GM23338 (cell line): Measurements from ENCODE around the gene CGNL1.

Experiments
- CREB1 ChIP-seq: fragments of 250-450 bp; sonication (Bioruptor Pico); IDR thresholded peaks from 2 replicates; pipeline ENCODE4 v1.5.0; 2020; ENCODE audit warnings: low read depth, mild to moderate bottlenecking, moderate library complexity
- CTCF ChIP-seq, 2 experiments: fragments of 200-600 bp in 1 of 2; sonication (generic) in 1 of 2; conservative IDR thresholded peaks; 2 replicates each; pipeline versions ENCODE4 v1.5.1 to v1.6.1; 2016 to 2017; ENCODE audit warnings: antibody characterized with exemption in 2 of 2, low read depth in 2 of 2, mild to moderate bottlenecking in 2 of 2, moderate library complexity in 1 of 2
- EZH2 ChIP-seq: fragments of 200-600 bp; sonication (generic); IDR thresholded peaks from one replicate; pipeline ENCODE4 v1.8.0; 2017; ENCODE audit warnings: antibody characterized with exemption, mild to moderate bottlenecking, low read depth; ENCODE audit not compliant: unreplicated experiment
- EZH2phosphoT487 ChIP-seq: fragments of 200-600 bp; sonication (generic); IDR thresholded peaks from one replicate; pipeline ENCODE4 v1.8.1; 2018; ENCODE audit warnings: antibody characterized with exemption; ENCODE audit not compliant: unreplicated experiment
- JUNB ChIP-seq: IDR thresholded peaks from one replicate; pipeline ENCODE4 v1.6.1; 2016; ENCODE audit warnings: antibody characterized with exemption; ENCODE audit not compliant: unreplicated experiment
- NANOG ChIP-seq: IDR thresholded peaks from 2 replicates; pipeline ENCODE4 v1.6.1; 2016; ENCODE audit warnings: antibody characterized with exemption, borderline replicate concordance
- POLR2AphosphoS5 ChIP-seq: IDR thresholded peaks from 2 replicates; pipeline ENCODE4 v1.6.1; 2016; ENCODE audit warnings: antibody characterized with exemption, low read depth
- STAT1 ChIP-seq: IDR thresholded peaks from one replicate; pipeline ENCODE4 v1.6.1; 2016; ENCODE audit warnings: antibody characterized with exemption; ENCODE audit not compliant: unreplicated experiment
- ZNF114 ChIP-seq: fragments of 250-450 bp; sonication (Bioruptor Pico); IDR thresholded peaks from 2 replicates; pipeline ENCODE4 v1.5.0; 2020; ENCODE audit warnings: mild to moderate bottlenecking, moderate library complexity
- ZNF462 ChIP-seq: fragments of 250-450 bp; sonication (Bioruptor Pico); IDR thresholded peaks from 2 replicates; pipeline ENCODE4 v1.5.0; 2020; ENCODE audit warnings: mild to moderate bottlenecking, moderate library complexity
- TF ChIP-seq, protein P1 (sequence below): IDR thresholded peaks from one replicate; pipeline ENCODE4 v1.6.1; 2018; ENCODE audit warnings: antibody characterized with exemption; ENCODE audit not compliant: unreplicated experiment
- TF ChIP-seq, protein P2 (sequence below): IDR thresholded peaks from 2 replicates; pipeline ENCODE4 v1.6.1; 2016; ENCODE audit warnings: antibody characterized with exemption

- TF ChIP-seq CTCF (conservative IDR thresholded peaks at IDR 0.05; ENCODE audit: low read depth in 2 of 2): peak in 1 of 2 experiments; percentile 22; a peak in 1 of 4 replicates
- TF ChIP-seq, protein P1, sequence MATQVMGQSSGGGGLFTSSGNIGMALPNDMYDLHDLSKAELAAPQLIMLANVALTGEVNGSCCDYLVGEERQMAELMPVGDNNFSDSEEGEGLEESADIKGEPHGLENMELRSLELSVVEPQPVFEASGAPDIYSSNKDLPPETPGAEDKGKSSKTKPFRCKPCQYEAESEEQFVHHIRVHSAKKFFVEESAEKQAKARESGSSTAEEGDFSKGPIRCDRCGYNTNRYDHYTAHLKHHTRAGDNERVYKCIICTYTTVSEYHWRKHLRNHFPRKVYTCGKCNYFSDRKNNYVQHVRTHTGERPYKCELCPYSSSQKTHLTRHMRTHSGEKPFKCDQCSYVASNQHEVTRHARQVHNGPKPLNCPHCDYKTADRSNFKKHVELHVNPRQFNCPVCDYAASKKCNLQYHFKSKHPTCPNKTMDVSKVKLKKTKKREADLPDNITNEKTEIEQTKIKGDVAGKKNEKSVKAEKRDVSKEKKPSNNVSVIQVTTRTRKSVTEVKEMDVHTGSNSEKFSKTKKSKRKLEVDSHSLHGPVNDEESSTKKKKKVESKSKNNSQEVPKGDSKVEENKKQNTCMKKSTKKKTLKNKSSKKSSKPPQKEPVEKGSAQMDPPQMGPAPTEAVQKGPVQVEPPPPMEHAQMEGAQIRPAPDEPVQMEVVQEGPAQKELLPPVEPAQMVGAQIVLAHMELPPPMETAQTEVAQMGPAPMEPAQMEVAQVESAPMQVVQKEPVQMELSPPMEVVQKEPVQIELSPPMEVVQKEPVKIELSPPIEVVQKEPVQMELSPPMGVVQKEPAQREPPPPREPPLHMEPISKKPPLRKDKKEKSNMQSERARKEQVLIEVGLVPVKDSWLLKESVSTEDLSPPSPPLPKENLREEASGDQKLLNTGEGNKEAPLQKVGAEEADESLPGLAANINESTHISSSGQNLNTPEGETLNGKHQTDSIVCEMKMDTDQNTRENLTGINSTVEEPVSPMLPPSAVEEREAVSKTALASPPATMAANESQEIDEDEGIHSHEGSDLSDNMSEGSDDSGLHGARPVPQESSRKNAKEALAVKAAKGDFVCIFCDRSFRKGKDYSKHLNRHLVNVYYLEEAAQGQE: no peak
- TF ChIP-seq EZH2: no peak
- TF ChIP-seq POLR2AphosphoS5: no peak
- TF ChIP-seq EZH2phosphoT487: no peak
- no peak for TF ChIP-seq JUNB
- no peak for TF ChIP-seq CREB1 (CRISPR knock-in tag)
- no peak for TF ChIP-seq STAT1
- TF ChIP-seq ZNF114 (CRISPR knock-in tag): no peak
- TF ChIP-seq ZNF462 (CRISPR knock-in tag): no peak
- TF ChIP-seq, protein P2, sequence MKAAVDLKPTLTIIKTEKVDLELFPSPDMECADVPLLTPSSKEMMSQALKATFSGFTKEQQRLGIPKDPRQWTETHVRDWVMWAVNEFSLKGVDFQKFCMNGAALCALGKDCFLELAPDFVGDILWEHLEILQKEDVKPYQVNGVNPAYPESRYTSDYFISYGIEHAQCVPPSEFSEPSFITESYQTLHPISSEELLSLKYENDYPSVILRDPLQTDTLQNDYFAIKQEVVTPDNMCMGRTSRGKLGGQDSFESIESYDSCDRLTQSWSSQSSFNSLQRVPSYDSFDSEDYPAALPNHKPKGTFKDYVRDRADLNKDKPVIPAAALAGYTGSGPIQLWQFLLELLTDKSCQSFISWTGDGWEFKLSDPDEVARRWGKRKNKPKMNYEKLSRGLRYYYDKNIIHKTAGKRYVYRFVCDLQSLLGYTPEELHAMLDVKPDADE: no peak
- no peak for TF ChIP-seq NANOG
These were observed 38.4 kb upstream of the CGNL1 start for GRCh38 chr15:57337868-57338411.
